ENCODE measurements around the gene PARD6A.

The PARD6A gene

GRCh38 chr16:67656344-67657016 lies 4.3 kb upstream of the PARD6A start:
- Histone ChIP-seq H3K27me3 (ENCODE audit: insufficient read depth, poor library complexity, severe bottlenecking) (no peaks in the 10 kb centered on the region), H3K27ac (replicated peaks) (no peak overlapping the region), H3K4me3 (replicated peaks; ENCODE audit: insufficient read depth, low read length) (no peak overlapping the region)
- TF ChIP-seq REST (IDR thresholded peaks at IDR 0.05; ENCODE audit: insufficient replicate concordance, low read depth) (no peak), GABPA (IDR thresholded peaks at IDR 0.05; ENCODE audit: low read depth) (no peak), SPI1 (IDR thresholded peaks at IDR 0.05; ENCODE audit: borderline replicate concordance, low read depth) (no peak), CTCF (IDR thresholded peaks at IDR 0.05; ENCODE audit: insufficient read depth, low read length) (no peak), POLR2AphosphoS5 (IDR thresholded peaks at IDR 0.05; ENCODE audit: low read depth) (no peak)
- no peak for DNase-seq (ENCODE audit: low read depth in 1 of 2, low spot score in 1 of 2)

- H3K4me3 ChIP-seq (replicated peaks; ENCODE audit: insufficient read depth, low read length) = no peak overlapping the region
- no peaks in the 10 kb centered on the region for H3K27me3 ChIP-seq (ENCODE audit: insufficient read depth, poor library complexity, severe bottlenecking)
- no peak for DNase-seq (ENCODE audit: low read depth in 1 of 2, low spot score in 1 of 2)
- H3K27ac ChIP-seq (replicated peaks) = no peak overlapping the region
- TF ChIP-seq POLR2AphosphoS5 (IDR thresholded peaks at IDR 0.05; ENCODE audit: low read depth) = no peak
- no peak for TF ChIP-seq REST (IDR thresholded peaks at IDR 0.05; ENCODE audit: insufficient replicate concordance, low read depth)
- TF ChIP-seq CTCF (IDR thresholded peaks at IDR 0.05; ENCODE audit: insufficient read depth, low read length) = no peak
- no peak for TF ChIP-seq SPI1 (IDR thresholded peaks at IDR 0.05; ENCODE audit: borderline replicate concordance, low read depth)
- no peak for TF ChIP-seq GABPA (IDR thresholded peaks at IDR 0.05; ENCODE audit: low read depth)
Observed at GRCh38 chr16:67657017-67657608, 3.6 kb upstream of the PARD6A start.

GRCh38 chr16:67657751-67658518 lies 2.8 kb upstream of the PARD6A start:
- TF ChIP-seq REST (IDR thresholded peaks at IDR 0.05; ENCODE audit: insufficient replicate concordance, low read depth) (no peak), GABPA (IDR thresholded peaks at IDR 0.05; ENCODE audit: low read depth) (no peak), POLR2AphosphoS5 (IDR thresholded peaks at IDR 0.05; ENCODE audit: low read depth) (no peak), CTCF (IDR thresholded peaks at IDR 0.05; ENCODE audit: insufficient read depth, low read length) (no peak), SPI1 (IDR thresholded peaks at IDR 0.05; ENCODE audit: borderline replicate concordance, low read depth) (no peak)
- DNase-seq (ENCODE audit: low read depth in 1 of 2, low spot score in 1 of 2) = no peak
- Histone ChIP-seq H3K27ac (replicated peaks) (no peak overlapping the region), H3K27me3 (ENCODE audit: insufficient read depth, poor library complexity, severe bottlenecking) (no peaks in the 10 kb centered on the region), H3K4me3 (replicated peaks; ENCODE audit: insufficient read depth, low read length) (no peak overlapping the region)

Measured in HL-60 (cell line).